Erythroblast (primary cell): ENCODE measurements around the gene S100A11.

Experiments
- GATA1 ChIP-seq: IDR thresholded peaks from 2 replicates; pipeline ENCODE4 v1.6.1; 2011; ENCODE audit warnings: low read depth, mild to moderate bottlenecking, control low read depth, low read length, moderate library complexity
- POLR2A ChIP-seq: IDR thresholded peaks from 2 replicates; pipeline ENCODE4 v1.6.1; 2011; ENCODE audit warnings: mild to moderate bottlenecking, low read length

DNA sequence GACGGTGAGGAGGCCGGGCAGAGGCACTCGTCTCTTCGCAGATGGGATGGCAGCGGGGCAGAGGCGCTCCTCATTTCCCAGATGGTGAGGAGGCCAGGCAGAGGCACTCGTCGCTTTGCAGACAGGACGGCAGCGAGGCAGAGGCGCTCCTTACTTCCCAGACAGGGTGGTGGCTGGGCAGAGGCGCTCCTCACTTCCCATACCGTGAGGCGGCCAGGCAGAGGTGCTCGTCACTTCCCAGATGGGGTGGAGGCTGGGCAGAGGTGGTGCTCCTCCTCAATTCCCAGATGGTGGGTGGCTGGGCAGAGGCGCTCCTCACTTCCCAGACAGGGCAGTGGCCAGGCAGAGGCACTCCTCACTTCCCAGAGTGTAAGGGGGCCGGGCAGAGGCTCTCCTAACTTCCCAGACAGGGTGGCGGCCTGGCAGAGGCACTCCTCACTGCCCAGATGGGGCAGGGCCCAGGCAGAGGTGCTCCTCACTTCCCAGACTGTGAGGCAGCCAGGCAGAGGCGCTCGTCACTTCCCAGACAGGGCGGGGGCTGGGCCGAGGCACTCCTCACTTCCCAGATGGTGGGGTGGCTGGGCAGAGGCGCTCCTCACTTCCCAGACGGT is 42.1 kb upstream of the S100A11 start:
- no peak for TF ChIP-seq POLR2A
- no peak for TF ChIP-seq GATA1
